T-cell (primary cell): ENCODE results near the gene MSH2. TPM values are rescaled to one million over a fixed set of nuclear protein-coding genes. Genes with fewer than 3 reads are reported as not detected.

Experiments used
- ATAC-seq, 4 experiments: fragments of 200-7000 bp in 3 of 4; fragments of 150-1000 bp in 1 of 4; cut with Tn5 transposase; replicated peaks in 1 of 4; 1 replicate in 3 of 4; 2 replicates in 1 of 4; pipeline ENCODE4 v1.10.0; 2021; ENCODE audit warnings: moderate library complexity in 3 of 4, mild to moderate bottlenecking in 2 of 4, moderate number of reproducible peaks in 1 of 4
- CTCF ChIA-PET, 2 donors: fragments of 300-600 bp; sonication (Branson Sonifier 250); formaldehyde crosslinking; loops; one replicate each; lab custom pipeline; 2022; ENCODE audit warnings: antibody characterized with exemption in 2 of 2; lab: Charles Lee
- POLR2A ChIA-PET, 2 donors: fragments of 300-600 bp; sonication (Branson Sonifier 250); formaldehyde crosslinking; loops; one replicate each; lab custom pipeline; 2022; ENCODE audit warnings: antibody characterized with exemption in 2 of 2; lab: Charles Lee
- DNase-seq, 35 experiments: peaks; one replicate each; pipeline versions ENCODE4 v3.0.0 to v3.0.0-alpha.2; 2013 to 2023
- H3K27ac ChIP-seq: one replicate; pipeline ENCODE4 v1.5.1; 2013; ENCODE audit warnings: low read length
- H3K27me3 ChIP-seq, 2 experiments: replicated peaks in 1 of 2; 1 replicate in 1 of 2; 2 replicates in 1 of 2; pipeline versions ENCODE4 v1.6.1 to v1.7.0; 2013; ENCODE audit warnings: low read length in 1 of 2, mixed read lengths in 1 of 2; ENCODE audit not compliant: control insufficient read depth in 2 of 2, insufficient read depth in 2 of 2; ENCODE audit errors: extremely low read depth in 1 of 2
- H3K36me3 ChIP-seq, 2 donors: 1 replicate in 1 of 2; 2 replicates in 1 of 2; pipeline versions ENCODE4 v1.6.1 to v1.7.0; 2013; ENCODE audit warnings: low read length in 1 of 2; ENCODE audit not compliant: control insufficient read depth in 2 of 2, insufficient read depth in 1 of 2; ENCODE audit errors: extremely low read depth in 1 of 2
- H3K4me1 ChIP-seq, 2 experiments: 1 replicate in 1 of 2; 2 replicates in 1 of 2; pipeline versions ENCODE4 v1.6.1 to v1.7.0; 2013; ENCODE audit warnings: low read length in 2 of 2, mixed read lengths in 1 of 2; ENCODE audit not compliant: insufficient read depth in 2 of 2, control insufficient read depth in 1 of 2; ENCODE audit errors: extremely low read depth in 1 of 2
- H3K4me3 ChIP-seq, 2 donors: 1 replicate in 1 of 2; 2 replicates in 1 of 2; pipeline versions ENCODE4 v1.5.1 to v1.7.0; 2013; ENCODE audit warnings: mild to moderate bottlenecking in 2 of 2, low read length in 1 of 2, moderate library complexity in 1 of 2; ENCODE audit not compliant: control insufficient read depth in 1 of 2; ENCODE audit errors: extremely low read depth in 1 of 2
- H3K9me3 ChIP-seq: 2 replicates; pipeline ENCODE4 v1.7.0; 2013
- H3K27ac Mint-ChIP-seq, 2 donors: one replicate each; pipeline ENCODE4 v1.8.0; 2020 to 2021; ENCODE audit warnings: mild to moderate bottlenecking in 2 of 2, mixed read lengths in 2 of 2
- H3K27me3 Mint-ChIP-seq, 2 donors: one replicate each; pipeline ENCODE4 v1.8.0; 2021 to 2022; ENCODE audit warnings: mixed read lengths in 2 of 2
- H3K36me3 Mint-ChIP-seq: one replicate; pipeline ENCODE4 v1.8.0; 2021; ENCODE audit warnings: mixed read lengths
- H3K4me1 Mint-ChIP-seq, 3 donors: one replicate each; pipeline ENCODE4 v1.8.0; 2020 to 2022; ENCODE audit warnings: mixed read lengths in 3 of 3, mild to moderate bottlenecking in 1 of 3
- H3K4me3 Mint-ChIP-seq, 3 donors: one replicate each; pipeline ENCODE4 v1.8.0; 2020 to 2022; ENCODE audit warnings: mild to moderate bottlenecking in 3 of 3, mixed read lengths in 3 of 3, moderate library complexity in 3 of 3
- H3K9me3 Mint-ChIP-seq, 3 donors: one replicate each; pipeline ENCODE4 v1.8.0; 2020 to 2022; ENCODE audit warnings: mixed read lengths in 3 of 3
- WGBS: methylation state at CpG from one replicate; pipeline ENCODE4 v1.1.5; 2013; ENCODE audit warnings: missing lambda C conversion rate; ENCODE audit not compliant: insufficient coverage; 5-methylcytosine and 5-hydroxymethylcytosine counted together
- total RNA-seq, 35 experiments: library from RNA in 6 of 35; stranded (reverse) in 6 of 35; fragments of 120-200 nt in 1 of 35; gene quantifications; one replicate each; pipeline versions ENCODE4 v1.2.1 to v1.2.4 and lab custom pipeline; 2013 to 2026

MSH2 gene
- total RNA-seq, 5 donors from 2014 or later (not counting 1 experiment from before 2014, with no cell fraction given), result 16.6 to 29.1 (median 23.2) TPM

DNA sequence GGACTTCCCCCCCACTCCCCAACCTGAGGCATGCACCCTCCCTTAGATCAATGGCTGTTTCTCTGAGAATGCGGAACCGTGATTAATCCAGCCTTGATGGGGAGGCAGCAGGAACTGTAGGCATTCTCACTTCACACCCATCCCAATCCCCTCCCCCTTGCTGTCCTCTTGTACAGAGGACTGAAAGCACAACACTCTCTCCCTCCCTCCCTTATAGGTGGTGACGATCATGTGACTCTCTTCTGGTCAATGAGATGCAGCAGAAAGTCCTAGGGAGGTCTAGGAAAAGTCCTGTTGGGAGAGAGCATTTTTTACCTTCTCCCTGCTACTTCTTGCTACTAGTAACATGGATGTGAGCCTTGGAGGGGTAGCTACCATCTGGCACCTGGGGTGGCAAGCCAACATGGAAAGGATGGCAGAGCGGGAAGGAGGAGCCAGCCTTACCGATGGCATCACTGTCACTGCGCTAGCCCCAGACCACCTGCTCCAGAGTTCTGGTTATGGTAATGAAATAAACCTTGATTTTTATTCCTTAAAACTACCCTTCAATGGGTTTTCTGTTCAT is 106.9 kb downstream of the MSH2 start:
- no peaks in the 10 kb centered on the region for H3K27me3 ChIP-seq
- CTCF ChIA-PET, result interaction anchor here in 1 of 2 donors (0.6 kb wide), 1 partner anchor 11 kb away, joined by 4 read pairs; no protein-coding TSS in a partner anchor

DNA sequence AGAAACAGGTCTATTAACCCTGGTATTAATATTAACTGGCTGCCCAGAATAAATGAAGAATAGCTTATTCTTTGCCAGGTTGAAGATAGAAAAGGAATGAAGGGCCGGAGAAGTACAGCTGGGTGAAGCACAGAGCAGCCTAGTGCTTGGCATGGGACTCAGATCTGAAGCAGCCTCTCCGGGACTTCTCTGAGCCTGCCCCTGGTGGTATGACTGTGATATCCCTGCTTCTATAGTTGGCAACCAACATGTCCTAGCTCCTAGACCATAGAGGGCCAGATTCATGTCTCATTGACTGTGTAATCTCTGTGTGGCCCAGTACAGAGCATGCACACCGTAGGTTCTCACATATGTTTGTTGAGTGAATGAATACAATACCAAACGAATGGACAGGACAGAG is 107.8 kb downstream of the MSH2 start:
- no peak for ATAC-seq
- Mint-ChIP-seq H3K4me3 (no peak overlapping the region), H3K4me1 (peaks cover 3 to 6% (median 5%) of the 10 kb centered on the region in 3 donors), H3K36me3 (peaks cover 10% of the 10 kb centered on the region), H3K27me3 (no peaks in the 10 kb centered on the region), H3K27ac (no peak overlapping the region), H3K9me3 (peaks cover 0 to 4% (median under 1%) of the 10 kb centered on the region in 3 donors)
- H3K4me3 ChIP-seq, result no peak overlapping the region
- H3K36me3 ChIP-seq, result no peaks in the 10 kb centered on the region
- H3K4me1 ChIP-seq, result no peaks in the 10 kb centered on the region
- 79% methylated on average over 3 of the region's 4 CpGs for WGBS
- CTCF ChIA-PET, result no interaction called here
- POLR2A ChIA-PET, result no interaction called here
- no peaks in the 10 kb centered on the region for H3K9me3 ChIP-seq
- no peaks in the 10 kb centered on the region for H3K27me3 ChIP-seq
- DNase-seq, result no peak
- H3K27ac ChIP-seq, result no peak overlapping the region

More for the DNA sequence above, 106.9 kb downstream of the MSH2 start:
- H3K9me3 Mint-ChIP-seq, result peaks cover 5 to 7% (median 7%) of the 10 kb centered on the region in 3 donors
- Histone ChIP-seq H3K4me3 (no peak overlapping the region), H3K27ac (no peak overlapping the region), H3K9me3 (no peaks in the 10 kb centered on the region), H3K36me3 (no peaks in the 10 kb centered on the region), H3K4me1 (no peaks in the 10 kb centered on the region)
- no peak overlapping the region for H3K27ac Mint-ChIP-seq
- H3K36me3 Mint-ChIP-seq, result peaks cover 14% of the 10 kb centered on the region
- DNase-seq (no peak), ATAC-seq (no peak)
- POLR2A ChIA-PET, result no interaction called here
- no peak overlapping the region for H3K4me3 Mint-ChIP-seq
- peaks cover 0 to 1% of the 10 kb centered on the region in 2 donors for H3K27me3 Mint-ChIP-seq
- 100% methylated on average over 3 of the region's 6 CpGs for WGBS
- peaks cover 3 to 6% (median 5%) of the 10 kb centered on the region in 3 donors for H3K4me1 Mint-ChIP-seq

DNA sequence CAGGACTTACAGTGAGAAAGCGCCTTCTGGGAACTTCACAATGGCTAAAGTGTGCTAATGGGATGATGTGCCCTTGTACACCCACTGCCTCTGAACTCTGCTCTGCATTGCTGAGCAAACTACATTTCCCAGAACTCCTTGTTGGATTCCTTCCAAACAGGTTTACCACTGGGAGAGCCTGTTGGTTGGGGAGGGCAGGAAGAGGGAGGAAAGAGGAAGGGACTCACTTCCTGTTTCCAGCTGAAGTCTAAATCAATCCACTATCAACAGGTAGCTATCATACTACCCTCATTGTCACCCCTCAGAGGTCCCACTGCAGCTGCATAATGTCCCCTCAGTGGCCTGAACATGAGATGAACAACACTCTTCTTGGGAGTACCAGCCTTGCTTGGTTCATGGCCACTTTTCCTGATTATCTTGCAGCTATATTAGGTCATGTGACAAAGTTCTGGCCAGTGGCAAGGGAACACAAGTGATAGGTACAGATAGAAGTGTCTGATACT is 109.7 kb downstream of the MSH2 start:
- DNase-seq (no peak), ATAC-seq (no peak)
- H3K4me1 Mint-ChIP-seq, result peaks cover 3 to 6% (median 5%) of the 10 kb centered on the region in 3 donors
- no peak overlapping the region for H3K4me3 Mint-ChIP-seq
- no peaks in the 10 kb centered on the region for H3K27me3 Mint-ChIP-seq
- POLR2A ChIA-PET, result no interaction called here
- H3K9me3 ChIP-seq, result no peaks in the 10 kb centered on the region
- H3K9me3 Mint-ChIP-seq, result no peaks in the 10 kb centered on the region
- H3K27me3 ChIP-seq, result no peaks in the 10 kb centered on the region
- WGBS, result no CpG with 5 or more reads among the region's 1 CpG
- no peak overlapping the region for H3K4me3 ChIP-seq
- no peaks in the 10 kb centered on the region for H3K4me1 ChIP-seq
- H3K27ac Mint-ChIP-seq, result no peak overlapping the region
- H3K27ac ChIP-seq, result no peak overlapping the region
- H3K36me3 Mint-ChIP-seq, result peaks cover 7% of the 10 kb centered on the region
- CTCF ChIA-PET, result no interaction called here
- H3K36me3 ChIP-seq, result no peaks in the 10 kb centered on the region

DNA sequence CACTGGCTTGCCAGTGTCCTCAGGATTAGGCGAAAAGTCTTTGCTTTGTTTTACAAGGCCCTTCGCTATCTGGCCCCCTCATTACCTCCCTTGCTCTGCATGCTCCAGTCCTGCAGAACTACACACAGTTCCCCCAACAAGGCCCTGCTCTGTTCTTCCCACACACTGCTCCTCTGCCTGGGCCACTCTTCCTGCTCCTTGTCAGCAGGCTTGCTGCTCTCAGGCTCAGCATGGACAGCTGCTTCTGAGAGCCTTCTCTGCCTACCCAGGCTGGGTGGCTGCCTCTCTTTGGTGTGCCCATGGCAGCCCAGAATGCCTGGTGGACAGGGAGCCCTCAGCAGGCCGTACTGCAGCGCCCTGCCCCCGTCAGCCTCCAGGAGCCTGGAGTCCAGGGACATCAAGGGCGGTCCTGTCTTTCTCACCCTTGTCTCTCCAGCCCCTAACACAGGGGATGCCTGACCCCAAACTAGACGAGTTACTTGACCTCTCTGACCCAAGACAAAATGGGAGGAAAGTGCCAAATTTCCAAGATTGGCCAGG is 111.1 kb downstream of the MSH2 start:
- ATAC-seq, result no peak
- H3K4me1 ChIP-seq, result no peaks in the 10 kb centered on the region
- 88% methylated on average over 2 of the region's 7 CpGs for WGBS
- Mint-ChIP-seq H3K4me3 (no peak overlapping the region), H3K27ac (no peak overlapping the region), H3K4me1 (peaks cover 0 to 4% (median under 1%) of the 10 kb centered on the region in 3 donors), H3K36me3 (peaks cover 7% of the 10 kb centered on the region), H3K9me3 (no peaks in the 10 kb centered on the region), H3K27me3 (no peaks in the 10 kb centered on the region)
- POLR2A ChIA-PET, result no interaction called here
- H3K4me3 ChIP-seq, result no peak overlapping the region
- H3K27ac ChIP-seq, result no peak overlapping the region
- H3K27me3 ChIP-seq, result no peaks in the 10 kb centered on the region
- CTCF ChIA-PET, result no interaction called here
- no peak for DNase-seq
- no peaks in the 10 kb centered on the region for H3K36me3 ChIP-seq
- no peaks in the 10 kb centered on the region for H3K9me3 ChIP-seq

DNA sequence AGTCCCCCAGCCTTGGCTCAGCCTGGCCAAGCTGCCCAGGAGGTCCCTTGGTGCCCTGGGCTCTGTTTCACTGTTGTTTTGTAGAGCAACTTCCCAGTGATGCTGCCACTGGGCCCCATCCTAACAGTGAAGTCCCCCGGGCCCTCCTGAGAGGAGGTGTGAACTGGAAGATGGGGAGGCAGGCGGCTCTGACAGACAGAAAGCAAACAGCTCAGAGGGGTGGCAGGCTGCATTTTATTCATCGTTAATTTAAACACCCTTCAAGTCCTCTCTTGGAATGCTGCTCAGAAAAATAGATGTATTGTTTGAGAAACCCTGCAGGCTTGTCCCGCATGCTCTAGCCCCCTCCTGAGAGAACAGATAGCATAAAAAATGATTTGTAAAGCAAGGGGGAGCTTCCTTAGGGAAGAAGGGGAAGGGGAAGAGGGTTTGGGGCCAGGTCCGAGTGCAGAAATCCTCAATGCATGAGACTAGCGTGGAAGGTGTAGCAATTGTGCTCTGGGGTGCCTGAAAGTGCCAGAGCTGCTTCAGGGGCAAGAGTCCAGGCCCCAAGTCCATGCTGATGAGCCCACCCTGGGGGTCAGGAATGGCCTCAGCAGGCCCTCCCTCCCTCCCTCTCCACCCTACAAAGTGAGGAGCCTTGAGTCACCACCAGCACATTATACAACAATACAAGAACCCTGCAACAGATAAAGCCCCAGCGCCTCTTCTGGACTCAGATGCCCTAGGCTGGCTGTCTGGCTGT is 113.6 kb downstream of the MSH2 start:
- H3K36me3 ChIP-seq, result no peaks in the 10 kb centered on the region
- no peaks in the 10 kb centered on the region for H3K27me3 ChIP-seq
- H3K36me3 Mint-ChIP-seq, result peaks cover 7% of the 10 kb centered on the region
- WGBS, result 100% methylated on average over 2 of the region's 7 CpGs
- ATAC-seq (no peak), DNase-seq (no peak)
- H3K4me1 Mint-ChIP-seq, result peaks cover 12 to 19% (median 16%) of the 10 kb centered on the region in 3 donors
- no peak overlapping the region for H3K4me3 ChIP-seq
- no peak overlapping the region for H3K4me3 Mint-ChIP-seq
- ChIA-PET CTCF (no interaction called here), POLR2A (no interaction called here)
- peaks cover 0 to 11% of the 10 kb centered on the region in 2 experiments for H3K4me1 ChIP-seq
- H3K9me3 Mint-ChIP-seq, result no peaks in the 10 kb centered on the region
- no peak overlapping the region for H3K27ac ChIP-seq
- H3K27me3 Mint-ChIP-seq, result no peaks in the 10 kb centered on the region
- H3K9me3 ChIP-seq, result no peaks in the 10 kb centered on the region
- H3K27ac Mint-ChIP-seq, result no peak overlapping the region

DNA sequence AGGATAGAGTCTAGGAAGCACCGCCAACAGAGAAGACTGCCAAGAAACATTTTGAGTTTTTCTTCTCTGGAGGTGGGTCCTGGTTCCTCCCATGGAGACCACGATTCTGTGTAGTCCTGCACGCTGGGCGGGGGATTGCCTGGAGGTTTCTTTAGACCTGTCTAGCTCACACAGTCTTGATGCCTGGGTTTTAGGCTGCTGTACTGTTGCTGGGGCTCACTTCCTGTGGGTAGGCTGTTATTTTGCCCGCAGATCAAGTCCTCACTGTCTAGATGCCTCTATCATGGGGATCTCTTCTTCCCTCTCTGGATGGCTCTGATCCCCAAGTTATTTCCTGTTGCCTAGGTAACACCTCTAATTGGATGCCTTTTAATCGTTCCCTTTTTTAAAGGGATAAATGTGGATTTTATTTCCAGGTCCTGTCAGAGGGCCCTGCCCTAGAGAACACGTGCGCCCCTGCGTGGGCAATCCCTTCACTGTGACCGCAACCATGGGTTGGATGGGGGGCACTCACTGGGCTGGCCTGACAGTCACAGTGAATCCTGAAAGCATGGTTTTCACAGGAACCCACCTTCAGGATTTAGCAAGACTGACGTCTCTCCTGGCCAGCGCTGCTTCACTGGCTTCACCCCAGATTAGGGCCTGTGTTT is 115.7 kb downstream of the MSH2 start:
- no peaks in the 10 kb centered on the region for H3K36me3 ChIP-seq
- peaks cover 0 to 16% of the 10 kb centered on the region in 2 experiments for H3K4me1 ChIP-seq
- no peaks in the 10 kb centered on the region for H3K9me3 Mint-ChIP-seq
- H3K27ac Mint-ChIP-seq, result no peak overlapping the region
- H3K4me1 Mint-ChIP-seq, result peaks cover 12 to 28% (median 18%) of the 10 kb centered on the region in 3 donors
- H3K27ac ChIP-seq, result no peak overlapping the region
- ChIA-PET POLR2A (no interaction called here), CTCF (no interaction called here)
- 86% methylated on average over 8 of the region's 12 CpGs for WGBS
- H3K36me3 Mint-ChIP-seq, result peaks cover 2% of the 10 kb centered on the region
- no peaks in the 10 kb centered on the region for H3K9me3 ChIP-seq
- no peak for ATAC-seq
- H3K27me3 ChIP-seq, result no peaks in the 10 kb centered on the region
- H3K4me3 ChIP-seq, result no peak overlapping the region
- H3K27me3 Mint-ChIP-seq, result no peaks in the 10 kb centered on the region
- no peak overlapping the region for H3K4me3 Mint-ChIP-seq
- DNase-seq, result no peak
